Karpas-422 (cell line): ENCODE data around the gene CT45A2. TPM values are rescaled to one million over a fixed set of nuclear protein-coding genes. Genes with fewer than 3 reads are reported as not detected.
"Not testable (repeated sequence)": the region's sequence is repeated elsewhere in the genome, so short reads cannot be mapped to it uniquely, and the experiment has no call there.

Experiments
- DNase-seq: peaks from one replicate; pipeline ENCODE4 v3.0.0-alpha.2; 2015
- H2AFZ ChIP-seq: fragments of 200-600 bp; sonication (generic); 2 replicates; pipeline ENCODE4 v1.6.1; 2014; ENCODE audit warnings: antibody characterized with exemption, low read length, mixed read lengths
- H3K27ac ChIP-seq: fragments of 200-600 bp; sonication (generic); 2 replicates; pipeline ENCODE4 v1.5.1; 2014; ENCODE audit warnings: mild to moderate bottlenecking, low read length, moderate library complexity
- H3K27me3 ChIP-seq: fragments of 200-600 bp; sonication (generic); 2 replicates; pipeline ENCODE4 v1.6.1; 2014; ENCODE audit warnings: low read length, mixed read lengths
- H3K36me3 ChIP-seq: fragments of 200-600 bp; sonication (generic); 2 replicates; pipeline ENCODE4 v1.6.1; 2014; ENCODE audit warnings: low read length, mixed read lengths; ENCODE audit not compliant: insufficient read depth
- H3K4me1 ChIP-seq: fragments of 200-600 bp; sonication (generic); 2 replicates; pipeline ENCODE4 v1.6.1; 2014; ENCODE audit warnings: mild to moderate bottlenecking, low read length, mixed read lengths
- H3K4me2 ChIP-seq: fragments of 200-600 bp; sonication (generic); 2 replicates; pipeline ENCODE4 v1.6.1; 2014; ENCODE audit warnings: low read length, low read depth, mild to moderate bottlenecking; ENCODE audit not compliant: poor library complexity, severe bottlenecking
- H3K4me3 ChIP-seq: fragments of 200-600 bp; sonication (generic); 2 replicates; pipeline ENCODE4 v1.5.1; 2014; ENCODE audit warnings: mild to moderate bottlenecking, antibody characterized with exemption, low read length, mixed read lengths
- H3K79me2 ChIP-seq: fragments of 200-600 bp; sonication (generic); 2 replicates; pipeline ENCODE4 v1.6.1; 2014; ENCODE audit warnings: mild to moderate bottlenecking, low read length, mixed read lengths
- H3K9ac ChIP-seq: fragments of 200-600 bp; sonication (generic); 2 replicates; pipeline ENCODE4 v1.6.0; 2014; ENCODE audit warnings: low read length
- H3K9me2 ChIP-seq: fragments of 200-600 bp; sonication (generic), shearing (Covaris generic); replicated peaks from 2 replicates; pipeline ENCODE4 v1.6.0; 2014; ENCODE audit warnings: mild to moderate bottlenecking, low read length, moderate library complexity; ENCODE audit not compliant: insufficient read depth
- H3K9me3 ChIP-seq: fragments of 300-700, 200-600 bp; sonication (generic); 2 replicates; pipeline ENCODE4 v1.6.1; 2014; ENCODE audit warnings: low read length, mixed read lengths
- H4K20me1 ChIP-seq: fragments of 200-600 bp; sonication (generic); 2 replicates; pipeline ENCODE4 v1.6.1; 2014; ENCODE audit warnings: mild to moderate bottlenecking, antibody characterized with exemption, low read length, low read depth; ENCODE audit not compliant: insufficient read depth
- total RNA-seq: library from RNA; depleted of rRNA; stranded (reverse); fragments of >200 nt; shearing (Covaris generic); gene quantifications from 2 replicates; pipeline ENCODE4 v1.2.3, GENCODE V29; 2014; ENCODE audit warnings: low replicate concordance; rRNA removed

The CT45A2 gene, protein sequence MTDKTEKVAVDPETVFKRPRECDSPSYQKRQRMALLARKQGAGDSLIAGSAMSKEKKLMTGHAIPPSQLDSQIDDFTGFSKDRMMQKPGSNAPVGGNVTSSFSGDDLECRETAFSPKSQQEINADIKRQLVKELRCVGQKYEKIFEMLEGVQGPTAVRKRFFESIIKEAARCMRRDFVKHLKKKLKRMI
- total RNA-seq = not detected in 2 replicates

GRCh38 chrX:135819912-135820311 is at the start of gene CT45A2:
Gene CT45A2, minus strand, starts transcription at chrX:135820012. Its CDS starts 3,747 bp downstream, at chrX:135816265.
- H3K9ac ChIP-seq, H3K36me3 ChIP-seq, H3K4me2 ChIP-seq, H3K4me1 ChIP-seq, H4K20me1 ChIP-seq, DNase-seq, H3K4me3 ChIP-seq, H3K79me2 ChIP-seq, H3K27me3 ChIP-seq, H2AFZ ChIP-seq, H3K9me2 ChIP-seq, H3K9me3 ChIP-seq, H3K27ac ChIP-seq: not testable (repeated sequence)

GRCh38 chrX:135854438-135854837 is 34.6 kb upstream of the CT45A2 start, which contains the start of gene CT45A8:
Gene CT45A8, minus strand, starts transcription at chrX:135854538. Its CDS starts 3,755 bp downstream, at chrX:135850783.
- DNase-seq, H3K36me3 ChIP-seq: not testable (repeated sequence)

GRCh38 chrX:135837180-135837579 is 17.4 kb upstream of the CT45A2 start, which contains the start of gene CT45A7:
Gene CT45A7, minus strand, starts transcription at chrX:135837280. Its CDS starts 3,747 bp downstream, at chrX:135833533.
- not testable (repeated sequence) for H3K9me2 ChIP-seq, H3K4me2 ChIP-seq, H3K9me3 ChIP-seq, DNase-seq, H3K4me1 ChIP-seq, H3K27me3 ChIP-seq, H3K4me3 ChIP-seq, H3K27ac ChIP-seq, H3K36me3 ChIP-seq, H4K20me1 ChIP-seq, H2AFZ ChIP-seq, H3K79me2 ChIP-seq, H3K9ac ChIP-seq

More at GRCh38 chrX:135854438-135854837, 34.6 kb upstream of the CT45A2 start, which contains the start of gene CT45A8:
- H3K79me2 ChIP-seq, H3K27me3 ChIP-seq, H3K4me2 ChIP-seq, H4K20me1 ChIP-seq, H3K9me3 ChIP-seq, H3K27ac ChIP-seq, H3K9me2 ChIP-seq, H3K4me3 ChIP-seq, H3K4me1 ChIP-seq, H2AFZ ChIP-seq, H3K9ac ChIP-seq: not testable (repeated sequence)

GRCh38 chrX:135802687-135803086 is 17.1 kb downstream of the CT45A2 start, which contains the start of gene CT45A6:
Gene CT45A6, minus strand, starts transcription at chrX:135802787. Its CDS starts 3,794 bp downstream, at chrX:135798993.
- not testable (repeated sequence) for H3K9ac ChIP-seq, H4K20me1 ChIP-seq, H2AFZ ChIP-seq, H3K27me3 ChIP-seq, H3K27ac ChIP-seq, H3K4me1 ChIP-seq, H3K4me3 ChIP-seq, H3K9me3 ChIP-seq, H3K36me3 ChIP-seq, H3K79me2 ChIP-seq, H3K4me2 ChIP-seq, H3K9me2 ChIP-seq, DNase-seq

DNA sequence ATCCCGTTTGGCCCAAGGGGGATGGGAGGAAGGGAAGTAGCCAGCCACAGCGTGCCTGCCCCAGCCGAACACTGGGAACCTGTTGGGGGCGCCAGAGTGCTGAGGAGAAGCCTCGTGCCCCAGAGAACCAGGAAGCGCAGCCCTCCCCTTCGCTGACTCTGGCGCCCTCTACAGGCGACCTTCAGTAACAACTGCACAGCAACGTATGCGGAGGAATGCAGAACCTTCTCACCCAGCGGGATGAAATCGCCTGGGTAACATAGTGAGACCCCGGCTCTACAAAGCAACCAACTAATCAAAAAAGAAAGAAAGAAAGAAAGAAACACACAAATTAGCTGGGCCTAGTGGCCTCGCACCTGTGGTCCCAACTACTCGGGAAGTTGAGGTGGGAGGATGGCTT is 34.4 kb downstream of the CT45A2 start, which contains the start of gene CT45A5:
Gene CT45A5, minus strand, starts transcription at position 101 of the 400 bp plus-strand sequence. CDS start 3,774 bp downstream, outside the sequence.
- not testable (repeated sequence) for H3K4me3 ChIP-seq, H2AFZ ChIP-seq, H3K36me3 ChIP-seq, H3K4me1 ChIP-seq, H3K27ac ChIP-seq, H3K9ac ChIP-seq, H3K79me2 ChIP-seq, H4K20me1 ChIP-seq, H3K27me3 ChIP-seq, H3K9me3 ChIP-seq, DNase-seq, H3K9me2 ChIP-seq, H3K4me2 ChIP-seq

DNA sequence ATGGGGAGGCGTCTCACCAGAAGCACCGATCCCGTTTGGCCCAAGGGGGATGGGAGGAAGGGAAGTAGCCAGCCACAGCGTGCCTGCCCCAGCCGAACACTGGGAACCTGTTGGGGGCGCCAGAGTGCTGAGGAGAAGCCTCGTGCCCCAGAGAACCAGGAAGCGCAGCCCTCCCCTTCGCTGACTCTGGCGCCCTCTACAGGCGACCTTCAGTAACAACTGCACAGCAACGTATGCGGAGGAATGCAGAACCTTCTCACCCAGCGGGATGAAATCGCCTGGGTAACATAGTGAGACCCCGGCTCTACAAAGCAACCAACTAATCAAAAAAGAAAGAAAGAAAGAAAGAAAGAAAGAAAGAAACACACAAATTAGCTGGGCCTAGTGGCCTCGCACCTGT is 51.7 kb downstream of the CT45A2 start, which contains the start of gene CT45A3:
Gene CT45A3, minus strand, starts transcription at position 101 of the 400 bp plus-strand sequence. CDS start 3,747 bp downstream, outside the sequence.
- not testable (repeated sequence) for H3K9me2 ChIP-seq, H3K9me3 ChIP-seq, H3K36me3 ChIP-seq, H3K27me3 ChIP-seq, H3K9ac ChIP-seq, DNase-seq, H4K20me1 ChIP-seq, H3K27ac ChIP-seq, H3K4me1 ChIP-seq, H3K79me2 ChIP-seq, H3K4me2 ChIP-seq, H3K4me3 ChIP-seq, H2AFZ ChIP-seq

Other genes with a start within 250 kb of the CT45A2 start
- gene CT45A1, start 106.4 kb downstream of the CT45A2 start, total RNA-seq = not detected in 2 replicates
- not detected in 2 replicates for gene CT45A3, start 51.8 kb downstream of the CT45A2 start, total RNA-seq
- gene CT45A5, start 34.5 kb downstream of the CT45A2 start, total RNA-seq = not detected in 2 replicates
- gene CT45A6, start 17.2 kb downstream of the CT45A2 start, total RNA-seq = not detected in 2 replicates
- not detected in 2 replicates for gene CT45A7, start 17.3 kb upstream of the CT45A2 start, total RNA-seq
- gene CT45A8, start 34.5 kb upstream of the CT45A2 start, total RNA-seq = not detected in 2 replicates
- gene CT45A9, start 51.8 kb upstream of the CT45A2 start, total RNA-seq = not detected in 2 replicates
- gene CT45A10, start 73.4 kb upstream of the CT45A2 start, total RNA-seq = not detected in 2 replicates
- not detected in 2 replicates for gene SAGE1, start 73.7 kb upstream of the CT45A2 start, total RNA-seq
- 9.1 and 25.6 TPM in 2 replicates for gene MMGT1, start 154.0 kb upstream of the CT45A2 start, total RNA-seq
- 10.0 and 18.3 TPM in 2 replicates for gene SLC9A6, start 165.4 kb upstream of the CT45A2 start, total RNA-seq